Measurements from ENCODE around the gene PSMB2. TPM values are rescaled to one million over a fixed set of nuclear protein-coding genes. Genes with fewer than 3 reads are reported as not detected.

The PSMB2 gene
- polyA plus RNA-seq, 2 of the 4 experiments (the other 2 are of a cell fraction) = 84.6 to 88.3 TPM

DNA sequence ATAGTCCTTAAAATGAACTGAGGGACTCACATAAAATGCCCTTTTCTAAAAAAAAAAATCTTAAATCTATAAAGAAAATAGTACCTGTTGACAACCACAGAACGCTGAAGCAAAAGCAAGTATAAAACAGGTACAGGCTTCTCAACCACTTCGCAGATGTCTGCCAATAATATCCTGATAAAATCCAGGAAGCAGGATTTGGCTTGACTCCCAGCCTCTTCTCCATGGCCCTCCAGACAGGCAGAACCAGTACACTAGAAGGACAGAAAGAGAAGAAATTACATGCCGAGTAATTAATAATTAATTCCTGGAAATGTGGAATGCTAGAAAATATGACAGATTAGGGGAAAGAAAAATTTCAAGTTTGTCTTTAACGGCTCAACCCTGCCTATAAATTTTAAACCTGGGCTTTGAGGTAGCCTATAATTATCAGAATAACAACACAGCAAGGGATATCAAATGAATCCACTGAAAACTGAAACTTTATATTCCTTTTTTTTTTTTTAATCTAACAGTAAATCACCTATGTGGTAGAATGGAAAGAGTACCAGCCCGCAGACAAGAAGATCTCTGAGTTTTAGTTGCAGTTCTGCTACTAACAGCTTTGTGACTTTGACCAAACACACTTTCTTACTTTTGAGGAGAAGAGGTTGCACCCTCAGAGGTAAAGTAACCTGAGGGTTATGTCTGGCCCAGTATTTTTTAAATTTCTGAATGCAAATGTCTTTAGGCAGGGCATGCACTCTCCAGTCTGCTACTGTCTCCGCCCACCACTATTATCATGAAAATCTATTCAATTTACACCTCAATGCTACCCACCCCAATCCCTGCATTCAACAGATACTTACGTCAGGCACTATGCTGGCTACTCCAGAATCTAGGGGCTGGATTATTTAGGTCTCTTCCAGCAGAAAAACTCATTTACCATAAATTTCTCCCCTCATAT is 86.8 kb downstream of the PSMB2 start (continued):
- TF ChIP-seq HOXA7 (CRISPR knock-in tag; IDR thresholded peaks at IDR 0.05) = no peak
- no peak for TF ChIP-seq FOSB (CRISPR knock-in tag; IDR thresholded peaks at IDR 0.05)
- TF ChIP-seq RCOR1 (IDR thresholded peaks at IDR 0.05; ENCODE audit: low read depth, low read length) = no peak
- no peak for TF ChIP-seq TFCP2L1 (CRISPR knock-in tag; IDR thresholded peaks at IDR 0.05)
- TF ChIP-seq CBX2 (IDR thresholded peaks at IDR 0.05; ENCODE audit: borderline replicate concordance, low read depth) = no peak
- TF ChIP-seq ESRRA (IDR thresholded peaks at IDR 0.05; ENCODE audit: borderline replicate concordance, low read length) = no peak
- no peak for TF ChIP-seq EHF (CRISPR knock-in tag; IDR thresholded peaks at IDR 0.05)

DNA sequence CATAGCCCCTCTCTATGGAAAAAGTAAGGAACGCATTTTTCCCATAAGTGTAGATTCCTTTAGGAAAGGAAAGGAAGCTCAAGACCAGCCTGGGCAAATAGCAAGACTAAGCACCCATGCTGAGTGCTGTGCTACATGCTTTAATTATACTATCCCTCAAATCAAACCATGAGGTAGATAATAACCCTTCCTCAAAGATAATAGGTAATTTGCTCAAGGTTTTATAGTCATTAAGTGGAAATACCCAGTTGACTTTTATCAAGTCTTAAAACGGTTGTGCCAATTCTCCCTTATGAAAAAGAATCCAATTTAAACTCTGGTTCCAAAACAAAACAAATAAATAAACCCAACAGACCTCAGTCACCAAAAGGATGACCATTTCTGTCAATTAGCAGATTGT is 87.5 kb downstream of the PSMB2 start:
- no peak overlapping the region for H3K27ac ChIP-seq
- TF ChIP-seq, protein P1, sequence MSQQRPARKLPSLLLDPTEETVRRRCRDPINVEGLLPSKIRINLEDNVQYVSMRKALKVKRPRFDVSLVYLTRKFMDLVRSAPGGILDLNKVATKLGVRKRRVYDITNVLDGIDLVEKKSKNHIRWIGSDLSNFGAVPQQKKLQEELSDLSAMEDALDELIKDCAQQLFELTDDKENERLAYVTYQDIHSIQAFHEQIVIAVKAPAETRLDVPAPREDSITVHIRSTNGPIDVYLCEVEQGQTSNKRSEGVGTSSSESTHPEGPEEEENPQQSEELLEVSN (IDR thresholded peaks at IDR 0.05; ENCODE audit: borderline replicate concordance, low read depth) = no peak
- TF ChIP-seq ZFP36 (IDR thresholded peaks at IDR 0.05; ENCODE audit: borderline replicate concordance, partially characterized antibody) (no peak), RNF2 (IDR thresholded peaks at IDR 0.05; ENCODE audit: borderline replicate concordance, low read depth) (no peak)
- TF ChIP-seq, protein P2, sequence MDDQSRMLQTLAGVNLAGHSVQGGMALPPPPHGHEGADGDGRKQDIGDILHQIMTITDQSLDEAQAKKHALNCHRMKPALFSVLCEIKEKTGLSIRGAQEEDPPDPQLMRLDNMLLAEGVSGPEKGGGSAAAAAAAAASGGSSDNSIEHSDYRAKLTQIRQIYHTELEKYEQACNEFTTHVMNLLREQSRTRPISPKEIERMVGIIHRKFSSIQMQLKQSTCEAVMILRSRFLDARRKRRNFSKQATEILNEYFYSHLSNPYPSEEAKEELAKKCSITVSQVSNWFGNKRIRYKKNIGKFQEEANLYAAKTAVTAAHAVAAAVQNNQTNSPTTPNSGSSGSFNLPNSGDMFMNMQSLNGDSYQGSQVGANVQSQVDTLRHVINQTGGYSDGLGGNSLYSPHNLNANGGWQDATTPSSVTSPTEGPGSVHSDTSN (IDR thresholded peaks at IDR 0.05) = no peak
- TF ChIP-seq, protein P3, sequence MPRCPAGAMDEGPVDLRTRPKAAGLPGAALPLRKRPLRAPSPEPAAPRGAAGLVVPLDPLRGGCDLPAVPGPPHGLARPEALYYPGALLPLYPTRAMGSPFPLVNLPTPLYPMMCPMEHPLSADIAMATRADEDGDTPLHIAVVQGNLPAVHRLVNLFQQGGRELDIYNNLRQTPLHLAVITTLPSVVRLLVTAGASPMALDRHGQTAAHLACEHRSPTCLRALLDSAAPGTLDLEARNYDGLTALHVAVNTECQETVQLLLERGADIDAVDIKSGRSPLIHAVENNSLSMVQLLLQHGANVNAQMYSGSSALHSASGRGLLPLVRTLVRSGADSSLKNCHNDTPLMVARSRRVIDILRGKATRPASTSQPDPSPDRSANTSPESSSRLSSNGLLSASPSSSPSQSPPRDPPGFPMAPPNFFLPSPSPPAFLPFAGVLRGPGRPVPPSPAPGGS (IDR thresholded peaks at IDR 0.05) = no peak
- WGBS (ENCODE audit: missing lambda C conversion rate) = 93% methylated on average over 2 of the region's 2 CpGs
- CTCF ChIA-PET = interaction anchor here (1.1 kb wide), 1 partner anchor 11 kb away, joined by 4 read pairs; no protein-coding TSS in a partner anchor
- no peak overlapping the region for H3K4me3 ChIP-seq
- H3K9me3 ChIP-seq = no peaks in the 10 kb centered on the region
- ATAC-seq = no peak
- H3K4me1 ChIP-seq = peaks cover 28% of the 10 kb centered on the region; the same call in 2 of the 3 replicates
- POLR2A ChIA-PET = no interaction called here
- DNase-seq (ENCODE audit: low read depth in 1 of 2, low spot score in 1 of 2) = no peak
- no peak overlapping the region for H3K4me2 ChIP-seq
- FAIRE-seq = no peak

Other genes starting within 250 kb of the PSMB2 start
- gene KIAA0319L, start 84.1 kb downstream of the PSMB2 start, polyA plus RNA-seq (2011; rRNA removed) = 36.9 and 41.9 TPM in 2 replicates
- 18.2 to 19.3 TPM (median 18.8 TPM) in 3 replicates for gene KIAA0319L, start 84.1 kb downstream of the PSMB2 start, polyA plus RNA-seq (2017; fragmentation: RNase III; extraction: RNeasy Plus Mini Kit Qiagen cat#74134 plus additional on column Dnase treatment)
- 7.0 and 8.0 TPM in 2 replicates for gene NCDN, start 83.7 kb downstream of the PSMB2 start, polyA plus RNA-seq (2011; rRNA removed)
- gene NCDN, start 83.7 kb downstream of the PSMB2 start, polyA plus RNA-seq (2017; fragmentation: RNase III; extraction: RNeasy Plus Mini Kit Qiagen cat#74134 plus additional on column Dnase treatment) = 15.7 to 17.0 TPM (median 16.8 TPM) in 3 replicates
- gene TFAP2E, start 68.2 kb downstream of the PSMB2 start, polyA plus RNA-seq (2011; rRNA removed) = 0.16 and 0.20 TPM in 2 replicates
- gene TFAP2E, start 68.2 kb downstream of the PSMB2 start, polyA plus RNA-seq (2017; fragmentation: RNase III; extraction: RNeasy Plus Mini Kit Qiagen cat#74134 plus additional on column Dnase treatment) = 0.22 to 0.46 TPM (median 0.31 TPM) in 3 replicates
- 12.0 and 12.1 TPM in 2 replicates for gene C1orf216, start 77.4 kb upstream of the PSMB2 start, polyA plus RNA-seq (2011; rRNA removed)
- gene C1orf216, start 77.4 kb upstream of the PSMB2 start, polyA plus RNA-seq (2017; fragmentation: RNase III; extraction: RNeasy Plus Mini Kit Qiagen cat#74134 plus additional on column Dnase treatment) = 14.7 to 18.0 TPM (median 17.7 TPM) in 3 replicates
- 13.6 and 17.5 TPM in 2 replicates for gene CLSPN, start 128.5 kb upstream of the PSMB2 start, polyA plus RNA-seq (2011; rRNA removed)
- gene CLSPN, start 128.5 kb upstream of the PSMB2 start, polyA plus RNA-seq (2017; fragmentation: RNase III; extraction: RNeasy Plus Mini Kit Qiagen cat#74134 plus additional on column Dnase treatment) = 17.5 to 19.0 TPM (median 18.4 TPM) in 3 replicates
- gene AGO4, start 166.5 kb upstream of the PSMB2 start, polyA plus RNA-seq (2011; rRNA removed) = 4.7 and 6.9 TPM in 2 replicates
- 2.2 to 4.1 TPM (median 3.1 TPM) in 3 replicates for gene AGO4, start 166.5 kb upstream of the PSMB2 start, polyA plus RNA-seq (2017; fragmentation: RNase III; extraction: RNeasy Plus Mini Kit Qiagen cat#74134 plus additional on column Dnase treatment)
- gene AGO1, start 241.7 kb upstream of the PSMB2 start, polyA plus RNA-seq (2011; rRNA removed) = 7.0 and 10.6 TPM in 2 replicates
- 5.2 to 5.7 TPM (median 5.6 TPM) in 3 replicates for gene AGO1, start 241.7 kb upstream of the PSMB2 start, polyA plus RNA-seq (2017; fragmentation: RNase III; extraction: RNeasy Plus Mini Kit Qiagen cat#74134 plus additional on column Dnase treatment)